Amniotic stem cell (primary cell): ENCODE results near the gene GNAI1.

ENCODE experiments used
- DNase-seq: peaks from one replicate; lab custom pipeline; 2025; lab: John Stamatoyannopoulos, UW

GNAI1 gene

GRCh38 chr7:80213814-80214213 lies 79.2 kb downstream of the GNAI1 start:
- no peak for DNase-seq

- no peak for DNase-seq
These were observed 81.1 kb downstream of the GNAI1 start for GRCh38 chr7:80215734-80216133.

GRCh38 chr7:80216996-80217842 lies 82.6 kb downstream of the GNAI1 start:
- no peak for DNase-seq

- peak; percentile 53 for DNase-seq
These were observed 84.1 kb downstream of the GNAI1 start for GRCh38 chr7:80218723-80219122.

GRCh38 chr7:80220022-80220634 lies 85.5 kb downstream of the GNAI1 start:
- DNase-seq, result no peak

- DNase-seq, result no peak
These were observed 89.8 kb downstream of the GNAI1 start for GRCh38 chr7:80224415-80224814.

GRCh38 chr7:80225361-80225760 lies 90.7 kb downstream of the GNAI1 start:
- DNase-seq, result no peak

GRCh38 chr7:80226629-80227028 lies 92.0 kb downstream of the GNAI1 start:
- DNase-seq, result no peak

GRCh38 chr7:80230327-80230726 lies 95.7 kb downstream of the GNAI1 start:
- DNase-seq, result no peak

- DNase-seq, result no peak
These were observed 97.1 kb downstream of the GNAI1 start for GRCh38 chr7:80231707-80232106.

- no peak for DNase-seq
These were observed 98.5 kb downstream of the GNAI1 start for GRCh38 chr7:80232979-80233724.

- no peak for DNase-seq
These were observed 100.7 kb downstream of the GNAI1 start for GRCh38 chr7:80235334-80235733.

- no peak for DNase-seq
These were observed 102.0 kb downstream of the GNAI1 start for GRCh38 chr7:80236681-80237080.

- DNase-seq, result no peak
These were observed 105.8 kb downstream of the GNAI1 start for GRCh38 chr7:80240265-80241025.

GRCh38 chr7:80241671-80242070 lies 107.0 kb downstream of the GNAI1 start:
- no peak for DNase-seq

GRCh38 chr7:80243425-80243824 lies 108.8 kb downstream of the GNAI1 start:
- DNase-seq, result no peak

GRCh38 chr7:80244206-80244916 lies 109.7 kb downstream of the GNAI1 start:
- no peak for DNase-seq

GRCh38 chr7:80247144-80247543 lies 112.5 kb downstream of the GNAI1 start:
- no peak for DNase-seq

- no peak for DNase-seq
These were observed 113.3 kb downstream of the GNAI1 start for GRCh38 chr7:80247891-80248290.

- no peak for DNase-seq
These were observed 114.6 kb downstream of the GNAI1 start for GRCh38 chr7:80249184-80249583.

- no peak for DNase-seq
These were observed 115.1 kb downstream of the GNAI1 start for GRCh38 chr7:80249619-80250295.
